Glomerular visceral epithelial cell (primary cell): Measurements from ENCODE around the gene CPSF6.
A peak's percentile ranks its signal among the peaks of the same experiment; 100 is the strongest.
"Not testable (repeated sequence)": the region's sequence is repeated elsewhere in the genome, so short reads cannot be mapped to it uniquely, and the experiment has no call there.

Experiments
- DNase-seq: peaks from one replicate; pipeline ENCODE4 v3.0.0-alpha.2; 2016; ENCODE audit errors: extremely low spot score

Gene CPSF6

GRCh38 chr12:69262264-69262974 is 23.1 kb downstream of the CPSF6 start:
- DNase-seq = no peak

GRCh38 chr12:69265205-69265604 is 25.8 kb downstream of the CPSF6 start:
- DNase-seq = no peak

- not testable (repeated sequence) for DNase-seq
Measured at GRCh38 chr12:69265633-69266032, 26.3 kb downstream of the CPSF6 start.

- DNase-seq = no peak
Measured at GRCh38 chr12:69266036-69266635, 26.8 kb downstream of the CPSF6 start.

- no peak for DNase-seq
Measured at GRCh38 chr12:69269736-69270135, 30.4 kb downstream of the CPSF6 start.

- no peak for DNase-seq
Measured at GRCh38 chr12:69272511-69272910, 33.1 kb downstream of the CPSF6 start.

- DNase-seq = no peak
Measured at GRCh38 chr12:69274861-69275260, 35.5 kb downstream of the CPSF6 start.

- no peak for DNase-seq
Measured at GRCh38 chr12:69275471-69275891, 36.1 kb downstream of the CPSF6 start.

- no peak for DNase-seq
Measured at GRCh38 chr12:69278814-69279782, 39.7 kb downstream of the CPSF6 start.

- peak; percentile 82 for DNase-seq
Measured at GRCh38 chr12:69284131-69284530, 44.8 kb downstream of the CPSF6 start.

GRCh38 chr12:69287556-69287955 is 48.2 kb downstream of the CPSF6 start:
- DNase-seq = no peak

- peak; percentile 70 for DNase-seq
Measured at GRCh38 chr12:69290545-69291277, 51.3 kb downstream of the CPSF6 start.

GRCh38 chr12:69291278-69291593 is 51.9 kb downstream of the CPSF6 start:
- DNase-seq = no peak

GRCh38 chr12:69298133-69298532 is 58.8 kb downstream of the CPSF6 start:
- no peak for DNase-seq

GRCh38 chr12:69298947-69299346 is 59.6 kb downstream of the CPSF6 start:
- DNase-seq = no peak

GRCh38 chr12:69304284-69304683 is 64.9 kb downstream of the CPSF6 start:
- no peak for DNase-seq

GRCh38 chr12:69309461-69309860 is 70.1 kb downstream of the CPSF6 start:
- DNase-seq = no peak

- no peak for DNase-seq
Measured at GRCh38 chr12:69313209-69313608, 73.8 kb downstream of the CPSF6 start.

GRCh38 chr12:69316784-69317183 is 77.4 kb downstream of the CPSF6 start:
- not testable (repeated sequence) for DNase-seq

- DNase-seq = not testable (repeated sequence)
Measured at GRCh38 chr12:69317233-69317632, 77.9 kb downstream of the CPSF6 start.

- no peak for DNase-seq
Measured at GRCh38 chr12:69318225-69318624, 78.9 kb downstream of the CPSF6 start.

- DNase-seq = no peak
Measured at GRCh38 chr12:69321351-69321750, 82.0 kb downstream of the CPSF6 start.
